Caco-2 (cell line): ENCODE results near the gene QSER1. TPM values are rescaled to one million over a fixed set of nuclear protein-coding genes. Genes with fewer than 3 reads are reported as not detected.
A peak's percentile ranks its signal among the peaks of the same experiment; 100 is the strongest.

Experiments used
- Bru-seq: library from RNA; stranded (reverse); fragments of 400-500 nt; gene quantifications from one replicate; lab custom pipeline; 2021; lab: Mats Ljungman, UMichigan
- BruChase-seq, 2 experiments: library from RNA; stranded (reverse); fragments of 400-500 nt; gene quantifications; one replicate each; lab custom pipeline; 2021; lab: Mats Ljungman, UMichigan
- BruUV-seq: library from RNA; stranded (reverse); fragments of 400-500 nt; replicated peaks from 2 replicates; lab custom pipeline; 2021; lab: Mats Ljungman, UMichigan
- CTCF ChIA-PET: fragments of 300-600 bp; sonication (Branson Sonifier 250); formaldehyde crosslinking; loops from one replicate; lab custom pipeline; 2022; ENCODE audit warnings: antibody characterized with exemption; lab: Charles Lee
- POLR2A ChIA-PET: fragments of 300-600 bp; sonication (Branson Sonifier 250); formaldehyde crosslinking; loops from one replicate; lab custom pipeline; 2022; ENCODE audit warnings: antibody characterized with exemption; lab: Charles Lee
- DNase-seq, 2 experiments: peaks; one replicate each; pipeline versions ENCODE4 v3.0.0 to v3.0.0-alpha.2; 2020 to 2022
- H3K27me3 ChIP-seq: replicated peaks from 2 replicates; pipeline ENCODE4 v1.6.0; 2011; ENCODE audit warnings: low read length; ENCODE audit not compliant: control insufficient read depth, insufficient read depth
- H3K36me3 ChIP-seq: 2 replicates; pipeline ENCODE4 v1.5.1; 2011; ENCODE audit warnings: low read length; ENCODE audit not compliant: control insufficient read depth, insufficient read depth
- H3K4me1 ChIP-seq: fragments of 250-450 bp; sonication (Bioruptor Pico); 2 replicates; pipeline ENCODE4 v1.5.1; 2020; ENCODE audit warnings: mild to moderate bottlenecking
- H3K4me3 ChIP-seq: 2 replicates; pipeline ENCODE4 v1.5.1; 2011; ENCODE audit warnings: low read depth, mild to moderate bottlenecking, control low read depth, low read length
- H3K9me3 ChIP-seq: fragments of 250-450 bp; sonication (Bioruptor Pico); 2 replicates; pipeline ENCODE4 v1.5.1; 2020; ENCODE audit warnings: mild to moderate bottlenecking, moderate library complexity
- H3K27ac Mint-ChIP-seq: one replicate; pipeline ENCODE4 v1.8.0; 2022; ENCODE audit warnings: mixed read lengths; ENCODE audit not compliant: unreplicated experiment
- H3K27me3 Mint-ChIP-seq: one replicate; pipeline ENCODE4 v1.8.0; 2022; ENCODE audit warnings: mixed read lengths; ENCODE audit not compliant: insufficient read depth, unreplicated experiment
- H3K36me3 Mint-ChIP-seq: one replicate; pipeline ENCODE4 v1.8.0; 2022; ENCODE audit warnings: mild to moderate bottlenecking, mixed read lengths; ENCODE audit not compliant: insufficient read depth, unreplicated experiment
- H3K4me1 Mint-ChIP-seq: one replicate; pipeline ENCODE4 v1.8.0; 2022; ENCODE audit warnings: low read depth, mixed read lengths; ENCODE audit not compliant: unreplicated experiment
- H3K4me3 Mint-ChIP-seq: one replicate; pipeline ENCODE4 v1.8.0; 2022; ENCODE audit warnings: mild to moderate bottlenecking, moderate library complexity, mixed read lengths; ENCODE audit not compliant: unreplicated experiment
- H3K9me3 Mint-ChIP-seq: one replicate; pipeline ENCODE4 v1.8.0; 2022; ENCODE audit warnings: mixed read lengths; ENCODE audit not compliant: unreplicated experiment
- CTCF ChIP-seq, 2 experiments: fragments of 200-600 bp in 1 of 2; IDR thresholded peaks; 1 replicate in 1 of 2; 2 replicates in 1 of 2; pipeline versions ENCODE4 v1.5.1 to v1.8.0; 2011 to 2022; ENCODE audit warnings: antibody characterized with exemption in 1 of 2, control low read depth in 1 of 2, inconsistent platforms in 1 of 2, low read depth in 1 of 2, low read length in 1 of 2, mild to moderate bottlenecking in 1 of 2, moderate library complexity in 1 of 2; ENCODE audit not compliant: insufficient read depth in 1 of 2, severe bottlenecking in 1 of 2, unreplicated experiment in 1 of 2
- intact Hi-C: fragments of 100-400 bp; cut with micrococcal nuclease; formaldehyde crosslinking; loops from one replicate; pipeline ENCODE4 v1.10.0; 2022; ENCODE audit not compliant: unreplicated experiment
- long read RNA-seq: library from polyadenylated mRNA; stranded (forward); transcript quantifications from one replicate; pipeline ENCODE4 v2.0.0, GENCODE V29; 2022
- total RNA-seq: library from RNA; stranded (reverse); gene quantifications from 2 replicates; pipeline ENCODE4 v1.2.3, GENCODE V29; 2022

Gene QSER1
- 43.6 and 45.0 TPM in 2 replicates for total RNA-seq
- percentile 90 among the genes with signal in this experiment for Bru-seq, nascent RNA
- BruChase-seq, experiment 1, labeled RNA remaining after a 2-hour chase = percentile 94 among the genes with signal in this experiment
- percentile 93 among the genes with signal in this experiment for BruChase-seq, experiment 2, labeled RNA remaining after a 6-hour chase
- long read RNA-seq, full-length matches to known transcripts = 1 of 10 reads
- long read RNA-seq, partial matches to known transcripts = 7 of 10 reads
- long read RNA-seq, other reads (novel, unspliced or antisense) = 2 of 10 reads

- CTCF ChIA-PET = interaction anchor here (0.6 to 1.0 kb wide), 3 partner anchors 147 to 194 kb away, joined by 3 to 7 read pairs (median 3); partner anchors contain the start of gene TCP11L1
- peak; percentile 76 to 80 for DNase-seq
- Mint-ChIP-seq H3K27me3 (no peaks in the 10 kb centered on the region), H3K4me3 (peak within 1 kb of the TSS; percentile 91), H3K4me1 (peaks cover 11% of the 10 kb centered on the region), H3K27ac (peak within 1 kb of the TSS; percentile 88), H3K36me3 (peaks cover 9% of the 10 kb centered on the region), H3K9me3 (no peaks in the 10 kb centered on the region)
- H3K4me1 ChIP-seq = peaks cover 23% of the 10 kb centered on the region
- H3K9me3 ChIP-seq = no peaks in the 10 kb centered on the region
- no peaks in the 10 kb centered on the region for H3K27me3 ChIP-seq
- intact Hi-C loops = loop anchor here (2.0 to 5.0 kb wide), 3 partner anchors 84 to 365 kb away; partner anchors contain the start of gene HIPK3
- H3K36me3 ChIP-seq = no peaks in the 10 kb centered on the region
- no TSS peak for BruUV-seq
- TF ChIP-seq CTCF (IDR thresholded peaks at IDR 0.05; ENCODE audit: insufficient read depth in 1 of 2, low read depth in 1 of 2, low read length in 1 of 2, severe bottlenecking in 1 of 2, unreplicated experiment in 1 of 2) = no peak
- H3K4me3 ChIP-seq = peak within 1 kb of the TSS; percentile 96
- POLR2A ChIA-PET = interaction anchor here (1.0 to 2.4 kb wide), 2 partner anchors 27 to 309 kb away, joined by 3 to 6 read pairs; partner anchors contain the start of gene EIF3M
Observed at GRCh38 chr11:32892355-32893092, at the start of gene QSER1. Gene QSER1 (plus strand): TSS chr11:32892811. CDS start chr11:32893126, 315 bp downstream.

GRCh38 chr11:32843544-32843943 is 49.1 kb upstream of the QSER1 start:
- H3K4me3 ChIP-seq = no peak overlapping the region
- H3K27me3 ChIP-seq = no peaks in the 10 kb centered on the region
- no peak for DNase-seq
- no peak for TF ChIP-seq CTCF (IDR thresholded peaks at IDR 0.05; ENCODE audit: insufficient read depth in 1 of 2, low read depth in 1 of 2, low read length in 1 of 2, severe bottlenecking in 1 of 2, unreplicated experiment in 1 of 2)
- Mint-ChIP-seq H3K4me1 (peaks cover 8% of the 10 kb centered on the region), H3K27me3 (no peaks in the 10 kb centered on the region), H3K4me3 (no peak overlapping the region), H3K9me3 (no peaks in the 10 kb centered on the region), H3K36me3 (peaks cover 26% of the 10 kb centered on the region), H3K27ac (no peak overlapping the region)
- no TSS peak for BruUV-seq
- CTCF ChIA-PET = no interaction called here
- no peaks in the 10 kb centered on the region for H3K9me3 ChIP-seq
- peaks cover 8% of the 10 kb centered on the region for H3K4me1 ChIP-seq
- intact Hi-C loops = no loop called here
- POLR2A ChIA-PET = no interaction called here
- H3K36me3 ChIP-seq = no peaks in the 10 kb centered on the region

GRCh38 chr11:32847511-32847910 is 45.1 kb upstream of the QSER1 start:
- H3K27ac Mint-ChIP-seq = no peak overlapping the region
- Histone ChIP-seq H3K4me3 (no peak overlapping the region), H3K4me1 (no peaks in the 10 kb centered on the region), H3K9me3 (no peaks in the 10 kb centered on the region), H3K36me3 (no peaks in the 10 kb centered on the region), H3K27me3 (no peaks in the 10 kb centered on the region)
- H3K27me3 Mint-ChIP-seq = no peaks in the 10 kb centered on the region
- POLR2A ChIA-PET = no interaction called here
- H3K36me3 Mint-ChIP-seq = peaks cover 16% of the 10 kb centered on the region
- CTCF ChIA-PET = no interaction called here
- H3K4me1 Mint-ChIP-seq = no peaks in the 10 kb centered on the region
- no peak for TF ChIP-seq CTCF (IDR thresholded peaks at IDR 0.05; ENCODE audit: insufficient read depth in 1 of 2, low read depth in 1 of 2, low read length in 1 of 2, severe bottlenecking in 1 of 2, unreplicated experiment in 1 of 2)
- no peaks in the 10 kb centered on the region for H3K9me3 Mint-ChIP-seq
- no peak for DNase-seq
- no TSS peak for BruUV-seq
- intact Hi-C loops = no loop called here
- H3K4me3 Mint-ChIP-seq = no peak overlapping the region
